ENCODE data around the gene OR5B2. TPM values are rescaled to one million over a fixed set of nuclear protein-coding genes. Genes with fewer than 3 reads are reported as not detected.
"Not testable (repeated sequence)": the region's sequence is repeated elsewhere in the genome, so short reads cannot be mapped to it uniquely, and the experiment has no call there.

The OR5B2 gene
- total RNA-seq, 1 donor from 2014 or later: not detected

GRCh38 chr11:58429273-58429672 is 1.4 kb upstream of the OR5B2 start:
- no peak for DNase-seq (ENCODE audit: low read depth, low spot score)
- H3K4me1 Mint-ChIP-seq: no peaks in the 10 kb centered on the region
- no peak overlapping the region for H3K4me3 Mint-ChIP-seq
- TF ChIP-seq CTCF (conservative IDR thresholded peaks at IDR 0.05): no peak
- peaks cover 7% of the 10 kb centered on the region for H3K9me3 Mint-ChIP-seq
- no peak overlapping the region for H3K27ac Mint-ChIP-seq (ENCODE audit: unreplicated experiment)
- peaks cover under 1% of the 10 kb centered on the region for H3K27me3 Mint-ChIP-seq (ENCODE audit: low read depth)
- no peaks in the 10 kb centered on the region for H3K36me3 Mint-ChIP-seq (ENCODE audit: low read depth)

DNA sequence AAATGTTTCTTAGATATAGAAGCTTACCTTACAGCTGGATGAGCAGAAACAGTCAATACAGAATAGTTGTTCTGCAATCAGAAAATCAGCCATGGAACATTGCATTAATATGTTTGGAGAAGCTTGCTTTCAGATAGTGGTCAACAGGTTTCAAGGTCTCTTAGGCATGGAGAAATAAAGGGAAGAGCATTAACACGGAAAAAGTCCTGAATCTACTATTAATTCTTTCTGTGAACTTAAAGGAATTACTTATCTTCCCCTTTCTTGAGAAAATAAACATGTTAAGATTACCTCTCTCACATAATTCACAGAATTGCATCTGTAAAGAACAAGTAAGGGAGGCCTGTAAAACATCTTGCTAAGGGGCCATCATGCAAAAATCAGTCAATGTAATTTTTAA is 21.1 kb downstream of the OR5B2 start, which contains the start of gene OR5B3:
Gene OR5B3, minus strand, starts transcription at position 101 of the 400 bp plus-strand sequence. CDS start 3,465 bp downstream, outside the sequence.
- Mint-ChIP-seq H3K36me3 (ENCODE audit: low read depth) (no peaks in the 10 kb centered on the region), H3K9me3 (peaks cover 26% of the 10 kb centered on the region), H3K4me1 (no peaks in the 10 kb centered on the region), H3K27me3 (ENCODE audit: low read depth) (peaks cover 3% of the 10 kb centered on the region), H3K27ac (ENCODE audit: unreplicated experiment) (no peak within 1 kb of the TSS), H3K4me3 (no peak within 1 kb of the TSS)
- TF ChIP-seq CTCF (conservative IDR thresholded peaks at IDR 0.05): no peak
- DNase-seq (ENCODE audit: low read depth, low spot score): no peak

GRCh38 chr11:58399622-58400021 is 28.3 kb downstream of the OR5B2 start:
- H3K4me1 Mint-ChIP-seq; H3K4me3 Mint-ChIP-seq; H3K27me3 Mint-ChIP-seq (ENCODE audit: low read depth); H3K36me3 Mint-ChIP-seq (ENCODE audit: low read depth); H3K9me3 Mint-ChIP-seq; H3K27ac Mint-ChIP-seq (ENCODE audit: unreplicated experiment); DNase-seq (ENCODE audit: low read depth, low spot score): not testable (repeated sequence)

GRCh38 chr11:58395581-58395980 is 32.3 kb downstream of the OR5B2 start:
- H3K9me3 Mint-ChIP-seq: peaks cover 12% of the 10 kb centered on the region
- DNase-seq (ENCODE audit: low read depth, low spot score): no peak
- no peaks in the 10 kb centered on the region for H3K36me3 Mint-ChIP-seq (ENCODE audit: low read depth)
- H3K4me1 Mint-ChIP-seq: no peaks in the 10 kb centered on the region
- H3K27me3 Mint-ChIP-seq (ENCODE audit: low read depth): no peaks in the 10 kb centered on the region
- H3K27ac Mint-ChIP-seq (ENCODE audit: unreplicated experiment): no peak overlapping the region
- no peak overlapping the region for H3K4me3 Mint-ChIP-seq
- no peak for TF ChIP-seq CTCF (conservative IDR thresholded peaks at IDR 0.05)

DNA sequence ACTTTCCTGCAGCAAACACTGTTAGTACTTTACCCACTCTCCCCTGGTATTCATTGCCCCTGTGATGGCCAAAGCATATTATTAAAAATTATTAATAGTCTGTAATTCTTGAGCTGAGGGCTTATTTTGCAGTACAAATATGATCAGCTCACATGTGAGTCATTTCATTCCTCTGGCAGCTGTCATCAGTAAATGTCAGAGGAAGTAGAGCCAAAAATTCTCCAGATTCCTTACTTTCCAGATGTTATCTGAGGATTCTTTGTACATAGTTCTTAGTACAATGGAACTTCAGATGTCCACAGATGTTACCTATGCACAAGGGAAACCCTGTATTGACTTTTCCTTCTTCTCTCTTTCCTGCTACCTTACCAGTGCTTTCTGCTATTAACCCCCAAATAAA is 33.7 kb downstream of the OR5B2 start:
- no peaks in the 10 kb centered on the region for H3K4me1 Mint-ChIP-seq
- TF ChIP-seq CTCF (conservative IDR thresholded peaks at IDR 0.05): no peak
- no peaks in the 10 kb centered on the region for H3K27me3 Mint-ChIP-seq (ENCODE audit: low read depth)

GRCh38 chr11:58392746-58393145 is 35.2 kb downstream of the OR5B2 start:
- Mint-ChIP-seq H3K36me3 (ENCODE audit: low read depth) (no peaks in the 10 kb centered on the region), H3K27ac (ENCODE audit: unreplicated experiment) (no peak overlapping the region), H3K27me3 (ENCODE audit: low read depth) (no peaks in the 10 kb centered on the region), H3K4me1 (no peaks in the 10 kb centered on the region), H3K9me3 (peaks cover 17% of the 10 kb centered on the region), H3K4me3 (no peak overlapping the region)
- no peak for DNase-seq (ENCODE audit: low read depth, low spot score)
- no peak for TF ChIP-seq CTCF (conservative IDR thresholded peaks at IDR 0.05)

More for the DNA sequence above, 33.7 kb downstream of the OR5B2 start:
- no peak for DNase-seq (ENCODE audit: low read depth, low spot score)
- H3K4me3 Mint-ChIP-seq: no peak overlapping the region
- no peak overlapping the region for H3K27ac Mint-ChIP-seq (ENCODE audit: unreplicated experiment)
- no peaks in the 10 kb centered on the region for H3K36me3 Mint-ChIP-seq (ENCODE audit: low read depth)
- H3K9me3 Mint-ChIP-seq: peaks cover 12% of the 10 kb centered on the region
